Superior temporal gyrus (tissue), 1 donor: Measurements from ENCODE around the gene NINJ1.

Source experiments
- DNase-seq: peaks from one replicate; pipeline ENCODE4 v3.0.0-alpha.2; 2016; ENCODE audit errors: extremely low spot score

Gene NINJ1

DNA sequence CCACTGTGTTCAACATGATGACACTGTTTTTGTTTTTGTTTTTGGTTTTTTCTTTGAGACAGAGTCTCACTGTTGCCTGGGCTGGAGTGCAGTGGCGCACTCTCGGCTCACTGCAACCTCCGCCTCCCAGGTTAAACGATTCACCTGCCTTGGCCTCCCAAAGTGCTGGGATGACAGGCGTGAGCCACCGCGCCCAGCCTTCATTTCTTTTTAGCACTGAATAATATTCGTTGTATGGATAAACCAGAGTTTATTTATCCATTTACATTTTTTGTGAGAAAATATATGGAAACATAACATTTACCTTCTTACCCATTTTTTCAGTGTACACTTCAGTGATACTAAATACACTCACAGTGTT is 33.8 kb downstream of the NINJ1 start:
- no peak for DNase-seq

DNA sequence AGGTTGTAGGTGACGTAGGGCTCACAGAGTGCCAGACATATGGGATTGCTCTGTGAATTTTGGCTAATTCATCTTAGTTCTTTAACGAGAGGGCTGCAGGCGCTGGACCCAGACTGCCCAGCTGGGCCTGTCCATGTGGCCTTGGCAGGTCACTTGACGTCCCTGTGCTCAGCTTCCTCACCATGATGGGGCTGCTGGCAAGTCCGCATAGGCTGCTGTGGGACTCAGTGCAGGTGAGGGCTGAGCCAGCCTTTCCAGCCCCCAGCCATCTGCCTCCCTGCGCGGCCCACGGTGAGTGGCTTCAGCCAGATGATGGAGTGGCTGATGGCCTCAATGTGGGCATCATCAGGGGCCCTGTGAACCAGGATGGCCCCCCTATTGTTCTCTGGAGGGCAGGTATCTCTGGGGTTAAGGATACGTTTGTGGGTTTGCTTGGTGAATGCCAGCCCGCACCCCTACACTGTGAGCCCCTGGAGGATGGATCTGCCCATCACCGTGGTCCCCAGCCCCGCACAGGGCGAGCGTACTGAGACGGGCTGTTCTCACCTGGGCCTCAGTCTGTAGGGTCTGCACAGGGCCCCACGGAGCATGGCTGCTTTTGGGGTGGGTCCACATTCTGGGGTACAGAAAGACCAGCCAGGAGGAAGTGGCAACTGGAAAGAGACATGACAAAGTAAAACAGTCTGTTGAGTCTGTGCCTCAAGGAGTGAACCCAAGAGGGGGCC is 34.3 kb downstream of the NINJ1 start:
- DNase-seq: no peak

- DNase-seq: peak; percentile 76
Observed at GRCh38 chr9:93098236-93098946, 35.7 kb downstream of the NINJ1 start.

DNA sequence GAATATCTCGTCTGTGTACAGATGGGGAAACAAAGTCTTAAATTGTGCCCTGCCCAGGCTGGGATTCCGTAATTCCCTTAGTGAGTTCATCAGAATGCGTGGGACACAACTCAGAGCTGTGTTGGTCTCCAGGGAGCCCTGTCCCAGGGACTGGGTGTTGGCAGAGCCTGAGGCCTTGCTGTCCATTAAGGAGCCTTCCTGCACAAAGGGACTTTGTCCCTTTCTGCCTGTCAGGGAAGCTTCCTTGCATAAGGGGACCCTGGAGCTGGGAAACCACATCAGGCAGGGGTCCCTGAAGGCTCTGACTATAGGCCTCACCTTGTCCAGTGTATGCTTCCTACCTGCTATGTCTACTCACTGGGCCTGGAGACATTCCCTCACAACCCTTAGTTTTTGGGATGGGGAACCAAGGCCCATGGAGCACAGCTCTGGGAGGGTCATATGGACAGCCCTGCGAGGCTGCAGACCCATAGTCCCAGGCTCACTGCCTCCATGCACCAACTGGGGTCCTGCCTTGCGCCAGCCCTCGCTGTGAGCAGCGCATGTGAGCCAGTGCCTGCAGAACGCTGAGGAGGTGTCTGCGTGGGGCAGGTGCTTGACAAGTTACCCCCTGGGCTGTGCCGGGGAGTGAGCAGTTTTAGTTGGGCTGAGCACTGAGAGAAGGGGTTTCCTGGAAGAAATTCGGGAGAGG is 36.4 kb downstream of the NINJ1 start:
- peak; percentile 60 for DNase-seq

GRCh38 chr9:93096811-93097382 is 37.2 kb downstream of the NINJ1 start:
- no peak for DNase-seq

- DNase-seq: peak; percentile 36
Observed at GRCh38 chr9:93096131-93096802, 37.8 kb downstream of the NINJ1 start, which contains the start of gene CARD19. Gene CARD19 (plus strand): TSS chr9:93096217. CDS start chr9:93096346, 129 bp downstream.

DNA sequence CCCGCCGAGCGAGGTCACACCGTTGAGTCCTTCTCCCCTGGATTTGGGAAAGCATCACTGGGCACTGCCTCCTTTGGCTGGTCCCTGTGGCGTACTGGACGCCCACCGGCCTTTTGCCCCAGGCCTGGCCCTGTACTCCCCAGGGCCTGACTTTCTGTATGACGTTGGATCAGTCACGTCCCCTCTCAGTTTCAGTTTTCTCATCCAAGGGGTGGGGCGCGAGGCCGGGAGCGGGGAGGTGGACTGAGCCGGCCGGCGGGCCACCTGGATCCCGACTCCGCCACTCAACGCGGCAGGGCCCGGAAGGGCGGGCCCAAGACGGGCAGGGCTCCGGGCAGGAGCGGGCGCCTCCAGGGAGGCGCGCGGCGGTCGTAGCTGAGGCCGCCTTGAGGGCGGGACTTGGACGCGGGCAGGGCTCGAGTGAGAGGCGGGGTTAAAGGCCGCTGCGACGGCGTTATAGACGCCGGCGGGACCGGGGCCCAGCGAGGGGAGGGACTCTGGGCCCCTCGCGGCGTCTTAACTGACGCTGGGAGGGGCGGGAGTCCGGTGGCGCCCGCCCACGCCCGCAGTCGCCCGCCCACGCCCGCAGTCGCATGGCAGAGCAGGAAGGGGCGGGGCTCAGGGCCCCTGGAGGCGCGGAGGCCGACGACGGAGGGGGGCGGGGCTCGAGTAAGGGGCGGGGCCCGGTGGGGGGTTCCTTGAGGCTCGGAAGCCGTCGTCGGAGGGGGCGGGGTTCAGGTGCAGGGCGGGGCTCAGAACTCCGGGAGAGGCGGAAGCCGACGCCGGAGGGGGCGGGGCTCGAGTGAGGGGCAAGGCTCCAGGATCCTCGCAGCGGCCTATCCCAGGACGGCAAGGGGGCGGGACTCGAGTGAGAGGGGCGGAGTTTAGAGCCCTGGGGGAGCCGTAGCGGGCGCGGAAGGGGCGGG is 38.6 kb downstream of the NINJ1 start:
- DNase-seq: peak; percentile 99

GRCh38 chr9:93094658-93095204 is 39.3 kb downstream of the NINJ1 start:
- peak; percentile 29 for DNase-seq

GRCh38 chr9:93093877-93094657 is 40.0 kb downstream of the NINJ1 start:
- DNase-seq: no peak

DNA sequence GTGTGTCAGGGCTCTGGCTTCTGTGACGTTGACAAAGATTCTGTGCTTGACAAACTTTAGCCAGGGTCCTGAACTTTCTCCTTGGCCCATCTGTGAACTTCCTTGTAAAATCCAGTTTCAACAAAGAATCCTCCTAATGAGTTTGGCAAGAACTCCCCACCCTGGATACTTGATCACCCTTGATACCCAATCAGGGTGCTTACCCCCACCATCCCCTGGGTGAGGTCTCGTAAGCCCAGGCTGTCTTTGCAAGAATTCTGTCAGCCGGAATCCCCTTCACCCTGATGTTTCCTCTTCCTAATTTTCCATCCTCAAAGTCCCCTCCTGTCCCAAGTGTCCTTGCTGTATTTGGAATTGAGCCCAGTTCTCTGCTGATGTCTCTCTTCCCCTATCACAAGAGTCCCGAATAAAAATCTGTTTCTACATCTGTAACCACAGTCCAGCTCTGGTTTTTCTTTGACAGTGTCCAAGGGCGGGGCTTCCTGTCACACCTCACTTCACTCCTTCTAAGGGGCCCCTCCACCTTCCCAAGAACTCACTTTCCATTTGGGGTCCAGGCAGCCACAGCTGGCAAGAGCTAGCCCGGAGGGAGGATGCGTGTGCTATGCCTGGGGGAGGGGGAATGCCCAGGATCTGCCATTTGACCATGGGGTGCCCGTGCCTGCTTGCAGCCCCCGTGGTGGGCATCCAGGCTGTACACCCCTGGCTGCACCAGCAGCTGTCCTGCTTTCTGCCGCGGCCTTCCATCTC is 40.7 kb downstream of the NINJ1 start:
- DNase-seq: no peak

DNA sequence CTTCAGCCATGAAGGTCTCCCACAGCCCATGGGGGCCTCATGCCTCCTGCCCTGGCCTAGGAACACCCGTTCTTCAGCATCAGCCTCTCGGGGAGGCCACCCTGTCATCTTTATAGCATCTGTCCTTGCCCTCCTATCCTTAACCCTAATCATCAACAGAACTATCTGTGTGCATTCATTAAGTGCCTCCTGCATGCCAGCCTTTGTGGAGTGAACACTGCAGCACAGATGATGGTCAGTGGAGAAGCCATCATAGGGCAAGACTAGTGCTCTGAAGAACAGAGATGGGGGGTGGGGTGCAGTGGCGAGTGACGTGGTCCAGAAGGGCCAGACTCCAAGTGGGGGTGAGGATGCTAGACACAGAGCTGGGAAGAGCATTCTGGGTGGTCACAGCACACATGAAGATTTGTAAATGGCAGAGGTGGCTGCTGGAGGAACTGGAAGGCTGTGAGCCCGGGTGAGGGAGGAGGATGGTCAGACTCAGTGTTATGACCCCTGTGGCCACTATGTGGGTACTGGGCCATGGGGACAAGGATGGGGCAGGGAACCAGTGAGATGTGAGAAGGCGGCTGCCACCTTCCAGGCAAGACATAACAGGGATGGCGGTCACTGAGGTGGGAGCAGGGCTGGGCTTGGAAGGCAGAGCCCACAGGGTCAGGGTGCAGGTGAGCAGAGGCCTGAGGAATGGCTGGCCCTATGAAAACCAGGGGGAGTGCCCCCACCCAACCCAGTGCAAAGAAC is 41.6 kb downstream of the NINJ1 start:
- no peak for DNase-seq

- no peak for DNase-seq
Observed at GRCh38 chr9:93091453-93092081, 42.5 kb downstream of the NINJ1 start.

- DNase-seq: no peak
Observed at GRCh38 chr9:93091056-93091452, 43.0 kb downstream of the NINJ1 start.

DNA sequence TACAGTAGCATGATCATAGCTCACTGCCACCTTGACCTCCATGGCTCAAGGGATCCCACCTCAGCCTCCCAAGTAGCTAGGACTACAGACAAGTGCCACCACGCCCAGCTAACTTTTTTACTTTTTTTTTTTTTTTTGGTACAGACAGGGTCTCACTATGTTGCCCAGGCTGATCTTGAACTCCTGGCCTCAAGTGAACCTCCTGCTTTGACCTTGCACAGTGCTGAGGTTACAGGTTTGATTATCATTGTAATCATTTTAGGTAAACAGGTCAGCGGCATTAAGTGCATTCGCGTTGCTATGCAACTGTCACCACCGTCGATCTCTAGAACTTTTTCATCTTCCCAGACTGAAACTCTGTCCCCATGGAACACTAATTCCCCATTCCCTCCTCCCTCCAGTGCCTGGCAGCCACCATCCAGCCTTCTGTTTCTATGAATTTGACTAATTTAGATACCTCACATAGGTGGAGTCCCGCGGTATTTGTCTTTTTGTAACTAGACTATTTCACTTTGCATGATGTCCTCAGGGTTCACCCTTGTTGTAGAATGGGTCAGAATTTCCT is 43.9 kb downstream of the NINJ1 start:
- no peak for DNase-seq

DNA sequence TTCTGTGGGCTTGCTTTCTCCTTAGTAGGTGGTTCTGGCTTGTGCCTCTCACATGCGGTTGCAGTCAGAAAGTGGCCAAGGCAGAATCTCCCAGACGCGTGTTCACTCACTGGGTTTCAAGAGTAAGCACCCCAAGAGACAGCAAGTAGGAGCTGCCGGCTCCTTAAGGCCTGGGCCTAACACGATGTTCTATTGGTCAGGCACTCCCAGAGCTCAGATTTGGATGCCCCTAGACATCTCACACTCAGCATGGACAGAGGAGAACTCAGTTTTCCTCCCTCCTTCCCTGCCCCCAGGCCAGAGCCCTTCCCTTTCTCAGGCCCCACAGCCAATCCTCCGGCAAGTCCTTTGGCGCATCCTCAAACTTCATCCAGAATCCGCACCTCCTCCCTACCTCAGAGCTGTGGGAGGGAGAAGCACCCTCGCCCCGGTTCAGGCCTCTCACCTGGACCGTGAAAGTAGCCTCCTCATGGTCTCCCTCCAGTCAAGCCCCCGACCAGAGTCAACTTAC is 44.5 kb downstream of the NINJ1 start:
- DNase-seq: no peak

- no peak for DNase-seq
Observed at GRCh38 chr9:93089024-93089423, 45.0 kb downstream of the NINJ1 start.

- DNase-seq: no peak
Observed at GRCh38 chr9:93088656-93089015, 45.4 kb downstream of the NINJ1 start.
